T-cell (primary cell): ENCODE measurements around the gene CNTNAP2. TPM values are rescaled to one million over a fixed set of nuclear protein-coding genes. Genes with fewer than 3 reads are reported as not detected.

ENCODE experiments used
- ATAC-seq, 4 experiments: fragments of 200-7000 bp in 3 of 4; fragments of 150-1000 bp in 1 of 4; cut with Tn5 transposase; replicated peaks in 1 of 4; 1 replicate in 3 of 4; 2 replicates in 1 of 4; pipeline ENCODE4 v1.10.0; 2021; ENCODE audit warnings: moderate library complexity in 3 of 4, mild to moderate bottlenecking in 2 of 4, moderate number of reproducible peaks in 1 of 4
- CTCF ChIA-PET, 2 donors: fragments of 300-600 bp; sonication (Branson Sonifier 250); formaldehyde crosslinking; loops; one replicate each; lab custom pipeline; 2022; ENCODE audit warnings: antibody characterized with exemption in 2 of 2; lab: Charles Lee
- POLR2A ChIA-PET, 2 donors: fragments of 300-600 bp; sonication (Branson Sonifier 250); formaldehyde crosslinking; loops; one replicate each; lab custom pipeline; 2022; ENCODE audit warnings: antibody characterized with exemption in 2 of 2; lab: Charles Lee
- DNase-seq, 35 experiments: peaks; one replicate each; pipeline versions ENCODE4 v3.0.0 to v3.0.0-alpha.2; 2013 to 2023
- H3K27ac ChIP-seq: one replicate; pipeline ENCODE4 v1.5.1; 2013; ENCODE audit warnings: low read length
- H3K27me3 ChIP-seq, 2 experiments: replicated peaks in 1 of 2; 1 replicate in 1 of 2; 2 replicates in 1 of 2; pipeline versions ENCODE4 v1.6.1 to v1.7.0; 2013; ENCODE audit warnings: low read length in 1 of 2, mixed read lengths in 1 of 2; ENCODE audit not compliant: control insufficient read depth in 2 of 2, insufficient read depth in 2 of 2; ENCODE audit errors: extremely low read depth in 1 of 2
- H3K36me3 ChIP-seq, 2 donors: 1 replicate in 1 of 2; 2 replicates in 1 of 2; pipeline versions ENCODE4 v1.6.1 to v1.7.0; 2013; ENCODE audit warnings: low read length in 1 of 2; ENCODE audit not compliant: control insufficient read depth in 2 of 2, insufficient read depth in 1 of 2; ENCODE audit errors: extremely low read depth in 1 of 2
- H3K4me1 ChIP-seq, 2 experiments: 1 replicate in 1 of 2; 2 replicates in 1 of 2; pipeline versions ENCODE4 v1.6.1 to v1.7.0; 2013; ENCODE audit warnings: low read length in 2 of 2, mixed read lengths in 1 of 2; ENCODE audit not compliant: insufficient read depth in 2 of 2, control insufficient read depth in 1 of 2; ENCODE audit errors: extremely low read depth in 1 of 2
- H3K4me3 ChIP-seq, 2 donors: 1 replicate in 1 of 2; 2 replicates in 1 of 2; pipeline versions ENCODE4 v1.5.1 to v1.7.0; 2013; ENCODE audit warnings: mild to moderate bottlenecking in 2 of 2, low read length in 1 of 2, moderate library complexity in 1 of 2; ENCODE audit not compliant: control insufficient read depth in 1 of 2; ENCODE audit errors: extremely low read depth in 1 of 2
- H3K9me3 ChIP-seq: 2 replicates; pipeline ENCODE4 v1.7.0; 2013
- H3K27ac Mint-ChIP-seq, 2 donors: one replicate each; pipeline ENCODE4 v1.8.0; 2020 to 2021; ENCODE audit warnings: mild to moderate bottlenecking in 2 of 2, mixed read lengths in 2 of 2
- H3K27me3 Mint-ChIP-seq, 2 donors: one replicate each; pipeline ENCODE4 v1.8.0; 2021 to 2022; ENCODE audit warnings: mixed read lengths in 2 of 2
- H3K36me3 Mint-ChIP-seq: one replicate; pipeline ENCODE4 v1.8.0; 2021; ENCODE audit warnings: mixed read lengths
- H3K4me1 Mint-ChIP-seq, 3 donors: one replicate each; pipeline ENCODE4 v1.8.0; 2020 to 2022; ENCODE audit warnings: mixed read lengths in 3 of 3, mild to moderate bottlenecking in 1 of 3
- H3K4me3 Mint-ChIP-seq, 3 donors: one replicate each; pipeline ENCODE4 v1.8.0; 2020 to 2022; ENCODE audit warnings: mild to moderate bottlenecking in 3 of 3, mixed read lengths in 3 of 3, moderate library complexity in 3 of 3
- H3K9me3 Mint-ChIP-seq, 3 donors: one replicate each; pipeline ENCODE4 v1.8.0; 2020 to 2022; ENCODE audit warnings: mixed read lengths in 3 of 3
- WGBS: methylation state at CpG from one replicate; pipeline ENCODE4 v1.1.5; 2013; ENCODE audit warnings: missing lambda C conversion rate; ENCODE audit not compliant: insufficient coverage; 5-methylcytosine and 5-hydroxymethylcytosine counted together
- total RNA-seq, 35 experiments: library from RNA in 6 of 35; stranded (reverse) in 6 of 35; fragments of 120-200 nt in 1 of 35; gene quantifications; one replicate each; pipeline versions ENCODE4 v1.2.1 to v1.2.4 and lab custom pipeline; 2013 to 2026

The CNTNAP2 gene
- total RNA-seq, 5 donors from 2014 or later (not counting 1 experiment from before 2014, with no cell fraction given), result 0.15 to 0.72 (median 0.21) TPM

DNA sequence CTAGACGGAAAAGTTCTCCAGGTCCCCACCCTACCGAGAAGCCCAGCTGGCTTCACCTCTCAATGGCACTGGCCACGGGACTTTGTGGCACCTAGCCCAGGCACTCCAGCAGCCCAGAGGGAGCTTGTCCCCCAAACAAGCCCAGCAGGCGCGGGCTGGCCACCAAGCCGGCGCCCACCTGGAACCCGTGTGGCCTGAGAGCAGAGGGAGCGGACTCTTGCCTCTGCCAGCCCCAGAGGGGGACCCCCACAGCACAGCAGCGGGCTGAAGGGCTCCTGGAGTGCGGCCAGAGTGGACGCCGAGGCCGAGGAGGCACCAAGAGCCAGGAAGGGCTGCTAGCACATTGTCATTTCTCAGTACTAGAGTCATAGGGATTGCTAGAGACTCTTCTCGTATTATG, 671.4 kb downstream of the CNTNAP2 start:
- H3K4me3 ChIP-seq, result no peak overlapping the region
- Mint-ChIP-seq H3K27ac (no peak overlapping the region), H3K27me3 (no peaks in the 10 kb centered on the region), H3K4me1 (no peaks in the 10 kb centered on the region), H3K36me3 (no peaks in the 10 kb centered on the region), H3K4me3 (no peak overlapping the region), H3K9me3 (peaks cover 11 to 23% (median 16%) of the 10 kb centered on the region in 3 donors)
- ATAC-seq (no peak), DNase-seq (no peak)
- POLR2A ChIA-PET, result no interaction called here
- no peaks in the 10 kb centered on the region for H3K9me3 ChIP-seq
- H3K36me3 ChIP-seq, result no peaks in the 10 kb centered on the region
- CTCF ChIA-PET, result no interaction called here
- WGBS, result 90% methylated on average over 14 of the region's 15 CpGs
- no peaks in the 10 kb centered on the region for H3K4me1 ChIP-seq
- no peaks in the 10 kb centered on the region for H3K27me3 ChIP-seq
- H3K27ac ChIP-seq, result no peak overlapping the region

DNA sequence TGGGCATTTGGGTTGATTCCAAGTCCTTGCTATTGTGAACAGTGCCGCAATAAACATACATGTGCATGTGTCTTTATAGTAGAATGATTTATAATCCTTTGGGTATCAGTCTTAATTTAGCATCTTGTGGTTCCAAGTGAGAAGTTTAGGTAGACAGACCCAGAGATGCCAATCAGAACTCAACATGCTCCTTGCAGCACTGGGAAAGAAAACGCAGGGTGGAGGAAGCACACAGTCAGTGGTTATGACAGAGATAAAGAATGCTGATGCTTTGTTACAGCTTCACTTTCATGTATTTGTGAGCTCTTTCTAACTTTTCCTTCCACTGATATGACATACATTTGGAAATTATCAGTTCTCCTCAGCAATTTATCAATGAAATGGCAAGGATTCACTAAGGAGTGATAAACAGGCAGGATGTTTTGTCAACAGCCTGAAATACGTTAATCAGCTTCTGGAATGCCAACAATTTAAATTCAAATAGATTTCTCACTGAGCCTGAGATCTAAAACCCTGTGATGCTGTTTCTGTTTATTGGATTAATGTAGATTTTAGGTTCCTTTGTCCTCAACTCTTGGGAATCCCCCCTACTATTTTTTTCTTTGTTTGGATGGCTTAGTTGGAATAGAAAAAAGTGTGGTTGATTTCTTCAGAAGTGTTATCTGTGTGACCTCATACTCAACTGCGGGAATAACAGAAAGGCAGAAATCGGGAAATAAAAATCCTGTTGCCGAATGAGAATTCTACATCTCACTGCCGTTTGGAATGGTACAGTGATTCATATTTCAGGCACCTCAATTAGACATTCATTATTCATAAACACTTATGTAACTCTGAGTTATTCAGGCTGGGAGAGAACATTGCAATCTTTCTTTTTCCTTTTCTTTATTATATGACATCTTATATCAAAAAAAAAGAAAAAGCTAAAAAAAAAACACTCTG, 675.0 kb downstream of the CNTNAP2 start:
- ChIA-PET CTCF (no interaction called here), POLR2A (no interaction called here)
- Histone ChIP-seq H3K27ac (no peak overlapping the region), H3K4me1 (no peaks in the 10 kb centered on the region), H3K27me3 (no peaks in the 10 kb centered on the region), H3K9me3 (no peaks in the 10 kb centered on the region), H3K36me3 (no peaks in the 10 kb centered on the region), H3K4me3 (no peak overlapping the region)
- Mint-ChIP-seq H3K36me3 (no peaks in the 10 kb centered on the region), H3K27ac (no peak overlapping the region), H3K9me3 (peaks cover 16 to 29% (median 20%) of the 10 kb centered on the region in 3 donors), H3K4me3 (no peak overlapping the region), H3K4me1 (no peaks in the 10 kb centered on the region), H3K27me3 (no peaks in the 10 kb centered on the region)
- DNase-seq (no peak), ATAC-seq (no peak)
- WGBS, result 93% methylated on average over 3 of the region's 7 CpGs

DNA sequence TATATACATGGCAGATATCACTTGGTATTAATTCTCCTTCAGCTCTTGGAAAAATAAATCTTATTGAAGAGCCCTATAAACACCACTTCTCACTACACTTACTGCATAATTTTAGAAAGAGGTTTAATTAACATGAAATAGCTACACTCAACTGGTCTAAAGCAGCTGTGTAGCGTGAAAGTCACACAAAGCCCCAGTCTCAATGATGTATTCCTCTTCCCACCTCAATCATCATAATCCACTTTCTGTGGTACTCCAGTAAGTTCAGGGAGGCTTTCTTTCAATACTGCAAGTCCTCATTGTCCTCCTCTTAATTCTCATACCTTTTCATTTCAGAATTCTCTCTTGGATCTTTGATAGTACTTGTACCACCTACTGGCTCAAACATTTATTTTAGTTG, 688.0 kb downstream of the CNTNAP2 start:
- Mint-ChIP-seq H3K4me1 (no peaks in the 10 kb centered on the region), H3K27me3 (no peaks in the 10 kb centered on the region), H3K4me3 (no peak overlapping the region), H3K9me3 (peaks cover 6 to 27% (median 24%) of the 10 kb centered on the region in 3 donors), H3K36me3 (no peaks in the 10 kb centered on the region), H3K27ac (no peak overlapping the region)
- H3K4me3 ChIP-seq, result no peak overlapping the region
- CTCF ChIA-PET, result no interaction called here
- POLR2A ChIA-PET, result no interaction called here
- ATAC-seq (no peak), DNase-seq (no peak)
- H3K9me3 ChIP-seq, result no peaks in the 10 kb centered on the region
- no peaks in the 10 kb centered on the region for H3K27me3 ChIP-seq
- H3K27ac ChIP-seq, result no peak overlapping the region
- WGBS, result 50% methylated on average over 1 of the region's 1 CpG
- no peaks in the 10 kb centered on the region for H3K36me3 ChIP-seq
- H3K4me1 ChIP-seq, result no peaks in the 10 kb centered on the region

DNA sequence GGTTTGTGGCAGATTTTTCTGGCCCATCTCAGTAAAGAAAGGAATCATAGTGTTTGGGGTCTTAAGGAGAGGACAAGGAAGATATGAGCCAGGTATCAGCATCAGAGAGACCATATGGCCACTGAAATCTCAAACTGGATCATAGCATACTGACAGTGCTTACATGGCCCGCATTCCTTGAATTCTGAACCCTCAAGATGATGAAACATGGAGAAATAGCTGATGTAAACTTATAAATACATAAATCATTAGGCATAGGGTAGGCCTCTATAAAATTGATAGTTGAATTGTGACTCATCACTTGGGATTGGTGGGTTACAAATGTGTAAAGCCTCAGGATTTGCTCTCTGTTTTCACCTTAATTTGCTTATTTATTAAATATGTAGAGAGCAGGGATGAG, 688.5 kb downstream of the CNTNAP2 start:
- ATAC-seq, result no peak
- POLR2A ChIA-PET, result no interaction called here
- Histone ChIP-seq H3K4me1 (no peaks in the 10 kb centered on the region), H3K27me3 (no peaks in the 10 kb centered on the region), H3K27ac (no peak overlapping the region), H3K9me3 (no peaks in the 10 kb centered on the region), H3K4me3 (no peak overlapping the region), H3K36me3 (no peaks in the 10 kb centered on the region)
- Mint-ChIP-seq H3K9me3 (peaks cover 10 to 28% (median 24%) of the 10 kb centered on the region in 3 donors), H3K27ac (no peak overlapping the region), H3K4me3 (no peak overlapping the region), H3K27me3 (no peaks in the 10 kb centered on the region), H3K36me3 (no peaks in the 10 kb centered on the region), H3K4me1 (no peaks in the 10 kb centered on the region)
- CTCF ChIA-PET, result no interaction called here
- no CpG with 5 or more reads among the region's 1 CpG for WGBS
- DNase-seq, result no peak

DNA sequence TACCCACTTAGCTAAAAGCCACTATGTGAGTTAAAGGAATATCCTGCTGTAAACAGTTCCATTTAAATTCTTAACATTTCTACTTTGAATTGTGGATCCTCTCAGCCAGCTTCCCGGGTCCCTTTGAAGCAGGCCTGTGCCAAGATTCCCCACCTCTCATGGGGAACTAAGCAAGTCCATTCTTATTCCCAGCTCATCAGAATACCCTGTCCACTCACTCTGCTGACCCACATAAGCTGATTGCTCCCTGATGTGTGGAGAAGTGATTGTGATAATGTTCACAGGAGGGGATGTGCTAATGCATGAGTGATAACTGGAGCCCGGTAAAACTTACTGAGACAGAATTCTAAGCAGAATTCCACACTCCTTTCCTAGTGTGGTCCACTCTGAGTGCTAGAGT, 709.7 kb downstream of the CNTNAP2 start:
- Histone ChIP-seq H3K4me3 (no peak overlapping the region), H3K9me3 (no peaks in the 10 kb centered on the region), H3K4me1 (no peaks in the 10 kb centered on the region), H3K36me3 (no peaks in the 10 kb centered on the region), H3K27me3 (no peaks in the 10 kb centered on the region), H3K27ac (no peak overlapping the region)
- H3K36me3 Mint-ChIP-seq, result no peaks in the 10 kb centered on the region
- peaks cover 7 to 11% (median 7%) of the 10 kb centered on the region in 3 donors for H3K9me3 Mint-ChIP-seq
- H3K4me1 Mint-ChIP-seq, result no peaks in the 10 kb centered on the region
- no peaks in the 10 kb centered on the region for H3K27me3 Mint-ChIP-seq
- no peak for ATAC-seq
- no peak overlapping the region for H3K27ac Mint-ChIP-seq
- no CpG with 5 or more reads among the region's 2 CpGs for whole genome bisulfite sequencing
- CTCF ChIA-PET, result no interaction called here
- POLR2A ChIA-PET, result no interaction called here
- H3K4me3 Mint-ChIP-seq, result no peak overlapping the region
- no peak for DNase-seq

DNA sequence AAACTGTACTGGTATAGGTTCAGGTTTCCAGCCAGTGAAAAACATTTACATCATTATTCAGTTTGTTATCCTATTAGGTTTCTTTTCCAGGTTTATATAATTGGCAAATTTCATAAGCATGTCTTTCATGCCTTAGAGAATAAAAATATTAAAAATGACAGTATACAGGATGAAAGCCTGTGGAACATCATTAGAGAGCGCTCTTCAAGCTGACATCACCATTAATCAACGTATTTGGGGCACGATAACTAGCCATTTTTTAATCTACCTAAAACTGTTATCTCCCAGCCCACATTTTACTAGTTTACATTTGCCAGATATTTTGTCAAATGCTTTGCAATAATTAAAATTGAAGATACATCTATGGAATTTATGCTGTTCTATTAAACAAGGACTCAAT, 714.1 kb downstream of the CNTNAP2 start:
- ChIA-PET CTCF (no interaction called here), POLR2A (no interaction called here)
- no peaks in the 10 kb centered on the region for H3K4me1 Mint-ChIP-seq
- Histone ChIP-seq H3K4me3 (no peak overlapping the region), H3K4me1 (no peaks in the 10 kb centered on the region), H3K9me3 (no peaks in the 10 kb centered on the region), H3K36me3 (no peaks in the 10 kb centered on the region), H3K27ac (no peak overlapping the region), H3K27me3 (no peaks in the 10 kb centered on the region)
- H3K27me3 Mint-ChIP-seq, result no peaks in the 10 kb centered on the region
- DNase-seq (no peak), ATAC-seq (no peak)
- H3K27ac Mint-ChIP-seq, result no peak overlapping the region
- H3K4me3 Mint-ChIP-seq, result no peak overlapping the region
- no peaks in the 10 kb centered on the region for H3K36me3 Mint-ChIP-seq
- H3K9me3 Mint-ChIP-seq, result peaks cover 6 to 14% (median 6%) of the 10 kb centered on the region in 3 donors
- WGBS, result no CpG with 5 or more reads among the region's 3 CpGs
